Measurements from ENCODE around the gene SPDYE3.

- TF ChIP-seq CTCF (IDR thresholded peaks at IDR 0.05) (no peak), POLR2A (IDR thresholded peaks at IDR 0.05; ENCODE audit: low read depth) (no peak), POLR2AphosphoS5 (IDR thresholded peaks at IDR 0.05) (no peak), EP300 (IDR thresholded peaks at IDR 0.05) (no peak)
These were observed 50.7 kb downstream of the SPDYE3 start, which contains the start of gene PILRB for GRCh38 chr7:100358027-100358856.

Data from esophagus muscularis mucosa (tissue), 4 donors.